Endothelial cell of umbilical vein (primary cell): ENCODE measurements around the gene CFAP107.

ENCODE experiments used
- EZH2 ChIP-seq: IDR thresholded peaks from 2 replicates; pipeline ENCODE4 v1.6.1; 2012; ENCODE audit warnings: borderline replicate concordance, low read depth, mild to moderate bottlenecking, moderate library complexity, low read length, inconsistent platforms; ENCODE audit not compliant: severe bottlenecking
- FOS ChIP-seq: IDR thresholded peaks from 2 replicates; pipeline ENCODE4 v1.6.1; 2011; ENCODE audit warnings: mild to moderate bottlenecking, low read length, moderate library complexity, borderline replicate concordance; ENCODE audit not compliant: insufficient read depth
- GATA2 ChIP-seq: IDR thresholded peaks from 2 replicates; pipeline ENCODE4 v1.7.0; 2011; ENCODE audit warnings: low read depth, mild to moderate bottlenecking, moderate library complexity, mixed read lengths, low read length; ENCODE audit not compliant: insufficient read length, insufficient read depth
- JUN ChIP-seq: IDR thresholded peaks from 2 replicates; pipeline ENCODE4 v1.6.1; 2011; ENCODE audit warnings: borderline replicate concordance, low read depth; ENCODE audit not compliant: insufficient read length, insufficient read depth
- POLR2A ChIP-seq: IDR thresholded peaks from 2 replicates; pipeline ENCODE4 v1.6.1; 2012; ENCODE audit warnings: low read depth, mild to moderate bottlenecking, control low read depth, low read length
- POLR2AphosphoS5 ChIP-seq: IDR thresholded peaks from 2 replicates; pipeline ENCODE4 v1.6.1; 2012; ENCODE audit warnings: low read depth, mild to moderate bottlenecking, control low read depth, low read length, moderate library complexity; ENCODE audit not compliant: insufficient read depth
- TF ChIP-seq, protein P1 (sequence below), 2 donors: IDR thresholded peaks; 1 replicate in 1 of 2; 2 replicates in 1 of 2; pipeline ENCODE4 v1.5.1; 2011; ENCODE audit warnings: low read length in 2 of 2, mild to moderate bottlenecking in 2 of 2, moderate library complexity in 2 of 2, control low read depth in 1 of 2, inconsistent platforms in 1 of 2, low read depth in 1 of 2; ENCODE audit not compliant: insufficient read depth in 1 of 2; ENCODE audit errors: extremely low read depth in 1 of 2
- TF ChIP-seq, protein P2 (sequence below): IDR thresholded peaks from 2 replicates; pipeline ENCODE4 v1.6.1; 2011; ENCODE audit not compliant: insufficient read depth, insufficient read length

- TF ChIP-seq, protein P1, sequence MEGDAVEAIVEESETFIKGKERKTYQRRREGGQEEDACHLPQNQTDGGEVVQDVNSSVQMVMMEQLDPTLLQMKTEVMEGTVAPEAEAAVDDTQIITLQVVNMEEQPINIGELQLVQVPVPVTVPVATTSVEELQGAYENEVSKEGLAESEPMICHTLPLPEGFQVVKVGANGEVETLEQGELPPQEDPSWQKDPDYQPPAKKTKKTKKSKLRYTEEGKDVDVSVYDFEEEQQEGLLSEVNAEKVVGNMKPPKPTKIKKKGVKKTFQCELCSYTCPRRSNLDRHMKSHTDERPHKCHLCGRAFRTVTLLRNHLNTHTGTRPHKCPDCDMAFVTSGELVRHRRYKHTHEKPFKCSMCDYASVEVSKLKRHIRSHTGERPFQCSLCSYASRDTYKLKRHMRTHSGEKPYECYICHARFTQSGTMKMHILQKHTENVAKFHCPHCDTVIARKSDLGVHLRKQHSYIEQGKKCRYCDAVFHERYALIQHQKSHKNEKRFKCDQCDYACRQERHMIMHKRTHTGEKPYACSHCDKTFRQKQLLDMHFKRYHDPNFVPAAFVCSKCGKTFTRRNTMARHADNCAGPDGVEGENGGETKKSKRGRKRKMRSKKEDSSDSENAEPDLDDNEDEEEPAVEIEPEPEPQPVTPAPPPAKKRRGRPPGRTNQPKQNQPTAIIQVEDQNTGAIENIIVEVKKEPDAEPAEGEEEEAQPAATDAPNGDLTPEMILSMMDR (IDR thresholded peaks at IDR 0.05; ENCODE audit: extremely low read depth in 1 of 2, insufficient read depth in 1 of 2, low read depth in 1 of 2, low read length in 2 of 2): no peak
- TF ChIP-seq POLR2A (no peak), POLR2AphosphoS5 (no peak), FOS (no peak), EZH2 (no peak), JUN (no peak), GATA2 (no peak)
- TF ChIP-seq, protein P2, sequence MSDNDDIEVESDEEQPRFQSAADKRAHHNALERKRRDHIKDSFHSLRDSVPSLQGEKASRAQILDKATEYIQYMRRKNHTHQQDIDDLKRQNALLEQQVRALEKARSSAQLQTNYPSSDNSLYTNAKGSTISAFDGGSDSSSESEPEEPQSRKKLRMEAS: no peak
Observed at GRCh38 chr1:12756768-12757413, 10.9 kb downstream of the CFAP107 start.
